ENCODE data around the gene NLGN1. TPM values are rescaled to one million over a fixed set of nuclear protein-coding genes. Genes with fewer than 3 reads are reported as not detected.

Gene NLGN1
- total and polyA plus RNA-seq, 2 experiments from 2014 or later, result 5.1 to 11.2 TPM

DNA sequence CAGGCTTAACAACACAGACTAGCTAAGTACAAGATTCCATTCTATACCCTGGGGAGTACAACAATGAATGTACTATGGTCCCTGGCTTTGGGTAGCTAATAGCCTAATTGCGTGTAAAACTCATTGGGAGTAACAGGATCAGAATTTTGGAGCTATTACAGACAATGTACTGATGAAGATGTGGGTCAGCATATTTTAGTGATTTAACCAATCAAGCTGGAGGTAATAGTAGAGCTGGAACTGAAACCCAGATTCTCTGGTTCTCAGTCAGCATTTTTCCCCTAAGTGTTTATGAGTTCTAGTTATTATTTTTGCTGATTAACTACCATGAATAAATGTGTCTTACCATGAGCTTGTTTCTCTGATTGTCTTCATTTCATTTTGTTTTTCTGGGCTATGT, 578.7 kb downstream of the NLGN1 start:
- WGBS (ENCODE audit: low lambda C conversion rate, missing lambda C conversion rate), result 97% methylated on average over 1 of the region's 1 CpG
- H3K4me3 ChIP-seq, result no peak overlapping the region
- H3K4me1 ChIP-seq (ENCODE audit: insufficient read depth), result no peaks in the 10 kb centered on the region
- TF ChIP-seq EZH2 (IDR thresholded peaks at IDR 0.05; ENCODE audit: borderline replicate concordance) (no peak), CTCF (IDR thresholded peaks at IDR 0.05; ENCODE audit: poor library complexity) (no peak), EZH2phosphoT487 (IDR thresholded peaks at IDR 0.05; ENCODE audit: low read depth, severe bottlenecking, unreplicated experiment) (no peak)
- H3K36me3 ChIP-seq (replicated peaks; ENCODE audit: insufficient read depth, low read depth), result no peaks in the 10 kb centered on the region
- H3K27ac ChIP-seq, result no peak overlapping the region
- H2AFZ ChIP-seq, result no peak overlapping the region
- no peak for DNase-seq (ENCODE audit: low spot score)
- H3K79me2 ChIP-seq, result no peaks in the 10 kb centered on the region
- H3K27me3 ChIP-seq, result no peaks in the 10 kb centered on the region
- H3K9me3 ChIP-seq (ENCODE audit: low read depth), result no peaks in the 10 kb centered on the region
- H4K20me1 ChIP-seq (ENCODE audit: insufficient read depth, poor library complexity, severe bottlenecking), result no peaks in the 10 kb centered on the region
- H3K4me2 ChIP-seq, result no peak overlapping the region
- H3K9me2 ChIP-seq (replicated peaks; ENCODE audit: insufficient read depth), result no peaks in the 10 kb centered on the region

DNA sequence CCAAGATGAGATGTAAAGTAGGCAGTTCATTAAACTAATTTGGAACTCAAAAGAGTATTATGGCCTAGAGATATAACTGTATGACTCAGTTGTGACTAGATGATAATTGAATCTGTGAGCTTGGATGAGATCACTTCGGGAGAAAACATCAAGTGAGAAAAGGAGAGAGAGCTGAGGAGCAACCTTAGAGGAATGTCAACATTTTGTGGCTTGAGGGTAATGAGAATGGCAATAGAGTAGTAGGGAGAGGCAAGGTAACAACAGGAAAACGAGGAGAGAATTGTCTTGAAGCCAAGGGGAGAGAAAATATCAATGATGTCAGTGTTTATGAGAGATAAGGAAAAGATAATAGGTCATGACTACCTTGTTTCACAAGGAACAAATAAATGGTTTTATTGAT, 580.2 kb downstream of the NLGN1 start:
- no peak overlapping the region for H3K4me3 ChIP-seq
- DNase-seq (ENCODE audit: low spot score), result no peak
- no peaks in the 10 kb centered on the region for H3K27me3 ChIP-seq
- no peaks in the 10 kb centered on the region for H3K36me3 ChIP-seq (replicated peaks; ENCODE audit: insufficient read depth, low read depth)
- TF ChIP-seq EZH2phosphoT487 (IDR thresholded peaks at IDR 0.05; ENCODE audit: low read depth, severe bottlenecking, unreplicated experiment), result no peak
- no peak for TF ChIP-seq EZH2 (IDR thresholded peaks at IDR 0.05; ENCODE audit: borderline replicate concordance)
- TF ChIP-seq CTCF (IDR thresholded peaks at IDR 0.05; ENCODE audit: poor library complexity), result no peak
- no peak overlapping the region for H2AFZ ChIP-seq
- H4K20me1 ChIP-seq (ENCODE audit: insufficient read depth, poor library complexity, severe bottlenecking), result no peaks in the 10 kb centered on the region
- H3K9me2 ChIP-seq (replicated peaks; ENCODE audit: insufficient read depth), result no peaks in the 10 kb centered on the region
- H3K4me2 ChIP-seq, result no peak overlapping the region
- H3K27ac ChIP-seq, result no peak overlapping the region
- H3K79me2 ChIP-seq, result no peaks in the 10 kb centered on the region
- no peaks in the 10 kb centered on the region for H3K4me1 ChIP-seq (ENCODE audit: insufficient read depth)
- 60% methylated on average over 2 of the region's 2 CpGs for WGBS (ENCODE audit: low lambda C conversion rate, missing lambda C conversion rate)
- no peaks in the 10 kb centered on the region for H3K9me3 ChIP-seq (ENCODE audit: low read depth)

DNA sequence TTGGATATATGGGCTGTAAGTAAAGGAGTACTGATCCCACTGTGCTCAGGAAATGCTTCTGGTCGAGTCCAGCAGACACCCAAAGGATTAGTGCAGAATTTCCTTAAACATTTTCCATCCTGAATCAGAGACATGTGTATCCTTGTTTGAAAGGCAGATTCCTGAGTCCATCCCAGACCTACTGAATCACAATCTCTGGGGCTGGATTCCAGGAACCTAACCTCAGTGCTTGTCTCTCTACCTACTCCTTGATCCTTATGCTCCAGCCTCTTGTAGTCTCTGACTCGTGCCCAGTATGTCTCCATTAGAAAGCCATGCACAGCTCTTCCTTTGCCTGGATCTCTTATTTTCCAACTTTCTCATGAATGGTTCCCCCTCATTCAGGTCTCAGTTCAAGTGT, 585.8 kb downstream of the NLGN1 start:
- H3K4me3 ChIP-seq, result no peak overlapping the region
- H2AFZ ChIP-seq, result no peak overlapping the region
- no peaks in the 10 kb centered on the region for H3K9me2 ChIP-seq (replicated peaks; ENCODE audit: insufficient read depth)
- H4K20me1 ChIP-seq (ENCODE audit: insufficient read depth, poor library complexity, severe bottlenecking), result no peaks in the 10 kb centered on the region
- no peaks in the 10 kb centered on the region for H3K36me3 ChIP-seq (replicated peaks; ENCODE audit: insufficient read depth, low read depth)
- no peak overlapping the region for H3K27ac ChIP-seq
- 77% methylated on average over 2 of the region's 2 CpGs for WGBS (ENCODE audit: low lambda C conversion rate, missing lambda C conversion rate)
- no peak for DNase-seq (ENCODE audit: low spot score)
- no peaks in the 10 kb centered on the region for H3K27me3 ChIP-seq
- H3K4me1 ChIP-seq (ENCODE audit: insufficient read depth), result no peaks in the 10 kb centered on the region
- no peaks in the 10 kb centered on the region for H3K79me2 ChIP-seq
- no peak overlapping the region for H3K4me2 ChIP-seq
- H3K9me3 ChIP-seq (ENCODE audit: low read depth), result no peaks in the 10 kb centered on the region
- TF ChIP-seq EZH2 (IDR thresholded peaks at IDR 0.05; ENCODE audit: borderline replicate concordance) (no peak), EZH2phosphoT487 (IDR thresholded peaks at IDR 0.05; ENCODE audit: low read depth, severe bottlenecking, unreplicated experiment) (no peak), CTCF (IDR thresholded peaks at IDR 0.05; ENCODE audit: poor library complexity) (no peak)

- no peak overlapping the region for H3K27ac ChIP-seq
- no peaks in the 10 kb centered on the region for H3K27me3 ChIP-seq
- H3K4me3 ChIP-seq, result no peak overlapping the region
- no peaks in the 10 kb centered on the region for H3K79me2 ChIP-seq
- no peak overlapping the region for H2AFZ ChIP-seq
- H3K9me3 ChIP-seq (ENCODE audit: low read depth), result no peaks in the 10 kb centered on the region
- no peak for TF ChIP-seq EZH2phosphoT487 (IDR thresholded peaks at IDR 0.05; ENCODE audit: low read depth, severe bottlenecking, unreplicated experiment)
- no peaks in the 10 kb centered on the region for H3K36me3 ChIP-seq (replicated peaks; ENCODE audit: insufficient read depth, low read depth)
- H3K9me2 ChIP-seq (replicated peaks; ENCODE audit: insufficient read depth), result no peaks in the 10 kb centered on the region
- no peaks in the 10 kb centered on the region for H3K4me1 ChIP-seq (ENCODE audit: insufficient read depth)
- DNase-seq (ENCODE audit: low spot score), result no peak
- no peaks in the 10 kb centered on the region for H4K20me1 ChIP-seq (ENCODE audit: insufficient read depth, poor library complexity, severe bottlenecking)
- no peak overlapping the region for H3K4me2 ChIP-seq
These were observed 589.4 kb downstream of the NLGN1 start for GRCh38 chr3:173986861-173987410.

Measured in hepatocyte (in vitro differentiated cells).